GM23338 (cell line): ENCODE results near the gene ANKRD55. TPM values are rescaled to one million over a fixed set of nuclear protein-coding genes. Genes with fewer than 3 reads are reported as not detected.

Experiments
- EZH2 ChIP-seq: fragments of 200-600 bp; sonication (generic); IDR thresholded peaks from one replicate; pipeline ENCODE4 v1.8.0; 2017; ENCODE audit warnings: antibody characterized with exemption, mild to moderate bottlenecking, low read depth; ENCODE audit not compliant: unreplicated experiment
- EZH2phosphoT487 ChIP-seq: fragments of 200-600 bp; sonication (generic); IDR thresholded peaks from one replicate; pipeline ENCODE4 v1.8.1; 2018; ENCODE audit warnings: antibody characterized with exemption; ENCODE audit not compliant: unreplicated experiment
- JUNB ChIP-seq: IDR thresholded peaks from one replicate; pipeline ENCODE4 v1.6.1; 2016; ENCODE audit warnings: antibody characterized with exemption; ENCODE audit not compliant: unreplicated experiment
- NANOG ChIP-seq: IDR thresholded peaks from 2 replicates; pipeline ENCODE4 v1.6.1; 2016; ENCODE audit warnings: antibody characterized with exemption, borderline replicate concordance
- STAT1 ChIP-seq: IDR thresholded peaks from one replicate; pipeline ENCODE4 v1.6.1; 2016; ENCODE audit warnings: antibody characterized with exemption; ENCODE audit not compliant: unreplicated experiment
- ZNF114 ChIP-seq: fragments of 250-450 bp; sonication (Bioruptor Pico); IDR thresholded peaks from 2 replicates; pipeline ENCODE4 v1.5.0; 2020; ENCODE audit warnings: mild to moderate bottlenecking, moderate library complexity
- ZNF331 ChIP-seq: fragments of 250-450 bp; sonication (Bioruptor Pico); IDR thresholded peaks from 2 replicates; pipeline ENCODE4 v1.5.0; 2020; ENCODE audit warnings: low read depth, mild to moderate bottlenecking, moderate library complexity
- polyA plus RNA-seq: library from polyadenylated mRNA; unstranded; fragments of >200 nt; fragmentation: Nextera tagmentation; extraction: Ambion mirVana; gene quantifications from 2 replicates; pipeline ENCODE4 v1.2.1, GENCODE V29; 2016
- total RNA-seq: library from RNA; depleted of rRNA; stranded (reverse); fragments of >200 nt; shearing (Covaris generic); gene quantifications from 2 replicates; pipeline ENCODE4 v1.2.3, GENCODE V29; 2014
- TF ChIP-seq, protein P1 (sequence below): fragments of 250-450 bp; sonication (Bioruptor Pico); IDR thresholded peaks from 2 replicates; pipeline ENCODE4 v1.5.0; 2020; ENCODE audit warnings: mild to moderate bottlenecking, moderate library complexity
- TF ChIP-seq, protein P2 (sequence below), 2 experiments: fragments of 200-600 bp in 1 of 2; sonication (generic) in 1 of 2; conservative IDR thresholded peaks; 2 replicates each; pipeline versions ENCODE4 v1.5.1 to v1.6.1; 2016 to 2017; ENCODE audit warnings: antibody characterized with exemption in 2 of 2, low read depth in 2 of 2, mild to moderate bottlenecking in 2 of 2, moderate library complexity in 1 of 2
- TF ChIP-seq, protein P3 (sequence below): IDR thresholded peaks from 2 replicates; pipeline ENCODE4 v1.6.1; 2016; ENCODE audit warnings: antibody characterized with exemption

The ANKRD55 gene
- total and polyA plus RNA-seq, 2 experiments from 2014 or later: not detected

DNA sequence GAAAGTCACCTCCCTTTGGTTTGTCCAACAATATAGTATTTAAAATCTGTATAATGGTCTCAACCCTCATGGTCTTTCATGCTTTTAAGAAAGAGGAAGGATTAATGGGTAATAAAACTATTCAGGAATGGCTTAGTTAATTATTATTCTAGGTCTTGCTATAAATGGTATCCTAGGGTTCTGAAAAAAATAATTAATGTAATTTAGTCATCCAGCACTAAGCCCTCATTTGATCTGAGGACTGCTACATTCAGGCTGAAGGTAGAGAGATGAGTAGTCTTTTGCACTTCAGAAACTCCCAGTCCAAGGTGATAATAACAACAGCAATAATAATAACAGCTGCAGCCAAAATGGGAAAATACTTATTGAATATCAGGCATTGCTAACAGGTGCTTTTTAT, 2.6 kb downstream of the ANKRD55 start (continued):
- TF ChIP-seq, protein P1, sequence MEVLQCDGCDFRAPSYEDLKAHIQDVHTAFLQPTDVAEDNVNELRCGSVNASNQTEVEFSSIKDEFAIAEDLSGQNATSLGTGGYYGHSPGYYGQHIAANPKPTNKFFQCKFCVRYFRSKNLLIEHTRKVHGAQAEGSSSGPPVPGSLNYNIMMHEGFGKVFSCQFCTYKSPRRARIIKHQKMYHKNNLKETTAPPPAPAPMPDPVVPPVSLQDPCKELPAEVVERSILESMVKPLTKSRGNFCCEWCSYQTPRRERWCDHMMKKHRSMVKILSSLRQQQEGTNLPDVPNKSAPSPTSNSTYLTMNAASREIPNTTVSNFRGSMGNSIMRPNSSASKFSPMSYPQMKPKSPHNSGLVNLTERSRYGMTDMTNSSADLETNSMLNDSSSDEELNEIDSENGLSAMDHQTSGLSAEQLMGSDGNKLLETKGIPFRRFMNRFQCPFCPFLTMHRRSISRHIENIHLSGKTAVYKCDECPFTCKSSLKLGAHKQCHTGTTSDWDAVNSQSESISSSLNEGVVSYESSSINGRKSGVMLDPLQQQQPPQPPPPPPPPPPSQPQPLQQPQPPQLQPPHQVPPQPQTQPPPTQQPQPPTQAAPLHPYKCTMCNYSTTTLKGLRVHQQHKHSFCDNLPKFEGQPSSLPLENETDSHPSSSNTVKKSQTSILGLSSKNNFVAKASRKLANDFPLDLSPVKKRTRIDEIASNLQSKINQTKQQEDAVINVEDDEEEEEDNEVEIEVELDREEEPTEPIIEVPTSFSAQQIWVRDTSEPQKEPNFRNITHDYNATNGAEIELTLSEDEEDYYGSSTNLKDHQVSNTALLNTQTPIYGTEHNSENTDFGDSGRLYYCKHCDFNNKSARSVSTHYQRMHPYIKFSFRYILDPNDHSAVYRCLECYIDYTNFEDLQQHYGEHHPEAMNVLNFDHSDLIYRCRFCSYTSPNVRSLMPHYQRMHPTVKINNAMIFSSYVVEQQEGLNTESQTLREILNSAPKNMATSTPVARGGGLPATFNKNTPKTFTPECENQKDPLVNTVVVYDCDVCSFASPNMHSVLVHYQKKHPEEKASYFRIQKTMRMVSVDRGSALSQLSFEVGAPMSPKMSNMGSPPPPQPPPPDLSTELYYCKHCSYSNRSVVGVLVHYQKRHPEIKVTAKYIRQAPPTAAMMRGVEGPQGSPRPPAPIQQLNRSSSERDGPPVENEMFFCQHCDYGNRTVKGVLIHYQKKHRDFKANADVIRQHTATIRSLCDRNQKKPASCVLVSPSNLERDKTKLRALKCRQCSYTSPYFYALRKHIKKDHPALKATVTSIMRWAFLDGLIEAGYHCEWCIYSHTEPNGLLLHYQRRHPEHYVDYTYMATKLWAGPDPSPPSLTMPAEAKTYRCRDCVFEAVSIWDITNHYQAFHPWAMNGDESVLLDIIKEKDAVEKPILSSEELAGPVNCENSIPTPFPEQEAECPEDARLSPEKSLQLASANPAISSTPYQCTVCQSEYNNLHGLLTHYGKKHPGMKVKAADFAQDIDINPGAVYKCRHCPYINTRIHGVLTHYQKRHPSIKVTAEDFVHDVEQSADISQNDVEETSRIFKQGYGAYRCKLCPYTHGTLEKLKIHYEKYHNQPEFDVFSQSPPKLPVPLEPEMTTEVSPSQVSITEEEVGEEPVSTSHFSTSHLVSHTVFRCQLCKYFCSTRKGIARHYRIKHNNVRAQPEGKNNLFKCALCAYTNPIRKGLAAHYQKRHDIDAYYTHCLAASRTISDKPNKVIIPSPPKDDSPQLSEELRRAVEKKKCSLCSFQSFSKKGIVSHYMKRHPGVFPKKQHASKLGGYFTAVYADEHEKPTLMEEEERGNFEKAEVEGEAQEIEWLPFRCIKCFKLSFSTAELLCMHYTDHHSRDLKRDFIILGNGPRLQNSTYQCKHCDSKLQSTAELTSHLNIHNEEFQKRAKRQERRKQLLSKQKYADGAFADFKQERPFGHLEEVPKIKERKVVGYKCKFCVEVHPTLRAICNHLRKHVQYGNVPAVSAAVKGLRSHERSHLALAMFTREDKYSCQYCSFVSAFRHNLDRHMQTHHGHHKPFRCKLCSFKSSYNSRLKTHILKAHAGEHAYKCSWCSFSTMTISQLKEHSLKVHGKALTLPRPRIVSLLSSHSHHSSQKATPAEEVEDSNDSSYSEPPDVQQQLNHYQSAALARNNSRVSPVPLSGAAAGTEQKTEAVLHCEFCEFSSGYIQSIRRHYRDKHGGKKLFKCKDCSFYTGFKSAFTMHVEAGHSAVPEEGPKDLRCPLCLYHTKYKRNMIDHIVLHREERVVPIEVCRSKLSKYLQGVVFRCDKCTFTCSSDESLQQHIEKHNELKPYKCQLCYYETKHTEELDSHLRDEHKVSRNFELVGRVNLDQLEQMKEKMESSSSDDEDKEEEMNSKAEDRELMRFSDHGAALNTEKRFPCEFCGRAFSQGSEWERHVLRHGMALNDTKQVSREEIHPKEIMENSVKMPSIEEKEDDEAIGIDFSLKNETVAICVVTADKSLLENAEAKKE (CRISPR knock-in tag): no peak
- TF ChIP-seq ZNF331 (CRISPR knock-in tag) (no peak), EZH2phosphoT487 (no peak), NANOG (no peak), EZH2 (no peak), STAT1 (no peak), ZNF114 (no peak), JUNB (no peak)
- TF ChIP-seq, protein P2, sequence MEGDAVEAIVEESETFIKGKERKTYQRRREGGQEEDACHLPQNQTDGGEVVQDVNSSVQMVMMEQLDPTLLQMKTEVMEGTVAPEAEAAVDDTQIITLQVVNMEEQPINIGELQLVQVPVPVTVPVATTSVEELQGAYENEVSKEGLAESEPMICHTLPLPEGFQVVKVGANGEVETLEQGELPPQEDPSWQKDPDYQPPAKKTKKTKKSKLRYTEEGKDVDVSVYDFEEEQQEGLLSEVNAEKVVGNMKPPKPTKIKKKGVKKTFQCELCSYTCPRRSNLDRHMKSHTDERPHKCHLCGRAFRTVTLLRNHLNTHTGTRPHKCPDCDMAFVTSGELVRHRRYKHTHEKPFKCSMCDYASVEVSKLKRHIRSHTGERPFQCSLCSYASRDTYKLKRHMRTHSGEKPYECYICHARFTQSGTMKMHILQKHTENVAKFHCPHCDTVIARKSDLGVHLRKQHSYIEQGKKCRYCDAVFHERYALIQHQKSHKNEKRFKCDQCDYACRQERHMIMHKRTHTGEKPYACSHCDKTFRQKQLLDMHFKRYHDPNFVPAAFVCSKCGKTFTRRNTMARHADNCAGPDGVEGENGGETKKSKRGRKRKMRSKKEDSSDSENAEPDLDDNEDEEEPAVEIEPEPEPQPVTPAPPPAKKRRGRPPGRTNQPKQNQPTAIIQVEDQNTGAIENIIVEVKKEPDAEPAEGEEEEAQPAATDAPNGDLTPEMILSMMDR (conservative IDR thresholded peaks at IDR 0.05; ENCODE audit: low read depth in 2 of 2): no peak
- TF ChIP-seq, protein P3, sequence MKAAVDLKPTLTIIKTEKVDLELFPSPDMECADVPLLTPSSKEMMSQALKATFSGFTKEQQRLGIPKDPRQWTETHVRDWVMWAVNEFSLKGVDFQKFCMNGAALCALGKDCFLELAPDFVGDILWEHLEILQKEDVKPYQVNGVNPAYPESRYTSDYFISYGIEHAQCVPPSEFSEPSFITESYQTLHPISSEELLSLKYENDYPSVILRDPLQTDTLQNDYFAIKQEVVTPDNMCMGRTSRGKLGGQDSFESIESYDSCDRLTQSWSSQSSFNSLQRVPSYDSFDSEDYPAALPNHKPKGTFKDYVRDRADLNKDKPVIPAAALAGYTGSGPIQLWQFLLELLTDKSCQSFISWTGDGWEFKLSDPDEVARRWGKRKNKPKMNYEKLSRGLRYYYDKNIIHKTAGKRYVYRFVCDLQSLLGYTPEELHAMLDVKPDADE: no peak
